IPS-11a (cell line): ENCODE results near the gene GOLM1.

Source experiments
- H3K4me3 ChIP-seq: one replicate; pipeline ENCODE4 v1.5.1; 2013; ENCODE audit warnings: low read depth, low read length, control low read depth

The GOLM1 gene

DNA sequence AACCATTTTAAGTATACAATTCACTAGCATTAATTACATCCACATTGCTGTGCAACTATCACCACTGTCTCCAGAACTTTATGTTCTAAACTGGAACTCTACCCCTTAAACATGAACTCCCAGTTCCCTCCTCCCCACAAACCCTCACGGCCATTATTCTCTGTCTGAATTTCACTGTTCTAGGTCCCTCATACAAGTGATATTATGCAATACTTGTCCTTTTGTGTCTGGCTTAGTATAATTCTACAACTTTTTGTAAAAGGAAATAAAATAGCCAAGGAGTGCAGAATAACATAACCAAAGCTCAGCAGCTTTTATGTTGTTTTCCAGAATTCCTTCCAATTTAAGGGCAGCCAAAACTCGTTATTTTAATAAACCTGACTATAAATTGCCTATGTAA, 105.2 kb downstream of the GOLM1 start:
- no peak overlapping the region for H3K4me3 ChIP-seq

DNA sequence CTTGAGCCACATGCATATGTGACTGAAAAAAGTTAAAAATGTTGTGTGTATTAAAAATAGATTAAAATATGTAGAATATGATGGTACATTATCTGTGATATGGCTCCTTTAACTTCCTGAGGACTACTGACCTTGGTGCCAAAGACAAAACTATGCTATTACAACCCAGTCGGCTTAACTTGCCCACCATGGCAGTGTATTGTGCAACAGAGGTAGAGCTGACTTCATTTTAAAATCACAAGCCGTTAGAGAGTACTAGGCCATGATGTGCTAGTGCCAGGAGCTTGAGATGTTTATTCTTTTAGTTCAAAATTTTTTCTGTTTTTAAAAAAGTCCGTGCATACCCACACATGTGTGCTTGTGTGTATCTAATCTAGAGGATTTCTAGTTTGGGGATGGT, 112.1 kb downstream of the GOLM1 start:
- no peak overlapping the region for H3K4me3 ChIP-seq

DNA sequence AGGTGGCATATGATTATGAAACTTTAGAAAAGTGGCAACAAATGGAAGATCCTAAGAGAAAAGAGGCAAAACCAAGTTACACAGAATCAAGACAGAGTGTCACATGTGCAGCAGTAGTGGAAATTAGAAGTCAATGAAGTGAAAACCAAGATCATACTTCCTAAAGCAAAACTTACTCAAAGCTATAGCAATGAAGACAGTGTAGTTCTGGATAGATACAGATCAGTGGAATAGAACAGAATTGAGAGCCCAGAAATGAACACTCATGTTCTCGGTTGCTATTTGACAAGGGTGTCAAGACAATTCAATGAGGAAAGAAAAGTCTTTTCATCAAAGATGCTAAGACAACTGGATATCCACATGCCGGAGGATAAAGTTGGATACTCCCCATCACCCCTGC, 114.9 kb downstream of the GOLM1 start:
- no peak overlapping the region for H3K4me3 ChIP-seq

DNA sequence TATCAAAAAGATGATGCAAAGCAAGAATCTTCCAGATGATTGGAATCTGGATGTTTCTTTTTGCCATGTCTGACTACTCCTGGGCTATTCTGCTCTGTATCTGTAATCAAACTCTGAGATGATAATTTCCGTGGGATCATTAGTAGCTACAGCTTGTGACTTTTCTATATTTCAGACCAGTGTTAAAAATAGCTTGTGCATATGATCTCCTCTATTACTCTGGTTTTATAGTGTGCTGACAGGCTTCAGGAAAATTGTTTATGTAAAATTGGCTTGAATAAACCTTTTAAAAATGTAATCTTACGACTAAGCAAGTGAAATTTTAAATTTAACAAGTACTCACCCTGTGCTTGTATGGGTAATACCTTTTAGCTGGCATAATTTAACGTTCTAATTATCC, 118.0 kb downstream of the GOLM1 start:
- no peak overlapping the region for H3K4me3 ChIP-seq

DNA sequence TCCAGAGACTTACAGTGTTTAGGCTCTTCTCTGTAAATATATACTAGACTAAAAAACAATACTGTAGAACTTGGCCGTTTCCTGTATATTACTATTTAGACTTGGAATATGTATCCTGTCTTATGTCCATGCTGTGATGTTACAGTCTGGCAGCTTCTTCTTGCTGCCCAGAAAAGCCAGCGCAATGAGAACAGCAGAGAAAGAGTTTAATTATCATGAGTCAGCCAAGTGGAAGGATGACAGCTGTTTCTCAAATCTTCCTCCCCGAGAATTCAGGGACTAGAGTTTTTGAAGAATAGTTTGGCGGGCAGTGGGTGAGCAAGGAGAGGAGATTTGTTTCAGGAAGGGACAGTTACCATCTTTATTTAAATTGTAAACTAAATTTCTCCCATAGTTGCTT, 120.9 kb downstream of the GOLM1 start:
- H3K4me3 ChIP-seq, result no peak overlapping the region
